HG03039 (cell line): ENCODE measurements around the gene SERTAD2.

Experiments
- ATAC-seq: cut with Tn5 transposase; IDR thresholded peaks from one replicate; pipeline ENCODE4 v1.9.1; 2021; ENCODE audit warnings: mild to moderate bottlenecking, moderate library complexity; ENCODE audit not compliant: unreplicated experiment

Gene SERTAD2

DNA sequence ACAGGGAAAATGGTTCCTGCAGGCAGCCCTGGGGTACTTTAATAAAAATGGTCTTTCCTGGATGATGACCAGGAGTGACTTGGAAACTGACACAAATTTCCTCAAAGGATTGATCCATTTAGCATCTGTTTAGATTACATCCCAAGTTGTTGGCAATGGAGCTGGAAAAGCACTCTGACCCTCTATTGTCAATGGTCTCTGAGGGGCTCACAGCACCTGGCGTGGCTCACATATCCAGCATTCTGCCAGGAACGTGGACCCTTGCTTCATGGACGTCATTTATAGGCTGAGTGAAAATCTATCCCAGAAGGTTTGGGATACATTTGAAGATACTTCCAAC, 43.8 kb downstream of the SERTAD2 start:
- no peak for ATAC-seq

DNA sequence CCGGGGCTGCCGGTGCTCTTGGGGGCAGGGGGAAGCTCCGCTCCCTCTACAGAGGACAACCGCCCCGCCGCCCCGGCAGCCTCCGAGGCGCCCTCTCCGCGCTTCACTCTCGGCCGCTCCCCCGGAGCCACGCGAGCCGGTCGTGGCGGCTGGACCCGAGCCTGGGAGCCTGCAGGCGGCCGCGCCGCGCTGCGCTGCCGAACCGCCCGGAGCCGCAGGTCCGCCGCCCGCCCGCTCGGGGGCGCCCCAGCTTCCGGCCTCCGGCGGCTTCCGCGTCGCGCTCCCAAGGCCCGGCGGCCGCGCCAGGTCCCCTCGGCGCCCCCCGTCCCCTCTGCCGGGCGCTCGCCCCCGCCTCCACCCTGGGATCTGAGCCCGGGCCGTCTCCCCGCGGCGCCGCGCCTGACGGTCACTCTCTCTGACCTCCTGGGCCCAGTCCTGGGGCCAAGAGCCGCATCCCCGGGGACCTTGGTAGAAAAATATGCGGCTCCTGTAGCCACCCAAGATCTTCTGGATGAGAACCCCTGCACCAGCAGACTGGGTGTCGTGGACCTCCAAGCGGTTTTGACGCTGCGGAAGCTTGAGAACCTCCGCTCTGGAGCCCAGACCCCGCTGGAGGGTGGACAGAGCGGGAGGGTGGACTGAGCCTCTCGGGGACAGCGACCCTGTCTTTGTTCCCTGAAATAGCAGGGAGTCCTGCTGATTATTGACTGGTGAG, 44.3 kb downstream of the SERTAD2 start:
- no peak for ATAC-seq

DNA sequence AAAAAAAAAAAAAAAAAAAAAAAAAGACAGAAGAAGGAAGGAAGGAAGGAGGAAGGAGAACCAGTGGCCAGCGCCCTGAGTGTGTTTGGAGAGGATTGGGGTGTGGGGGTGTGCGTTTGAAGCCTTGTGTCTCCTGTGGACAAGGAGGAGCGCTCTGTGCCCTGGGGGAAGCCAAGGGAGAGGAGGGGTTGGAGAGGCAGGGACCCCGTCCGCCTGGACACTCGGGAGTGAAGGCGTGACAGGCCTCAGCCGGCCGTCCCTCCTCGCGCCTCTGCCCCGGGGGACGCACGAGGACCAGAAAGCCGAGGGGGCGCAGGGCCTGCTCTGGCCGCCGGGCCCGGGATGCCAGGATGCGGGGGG, 44.9 kb downstream of the SERTAD2 start:
- ATAC-seq = no peak

DNA sequence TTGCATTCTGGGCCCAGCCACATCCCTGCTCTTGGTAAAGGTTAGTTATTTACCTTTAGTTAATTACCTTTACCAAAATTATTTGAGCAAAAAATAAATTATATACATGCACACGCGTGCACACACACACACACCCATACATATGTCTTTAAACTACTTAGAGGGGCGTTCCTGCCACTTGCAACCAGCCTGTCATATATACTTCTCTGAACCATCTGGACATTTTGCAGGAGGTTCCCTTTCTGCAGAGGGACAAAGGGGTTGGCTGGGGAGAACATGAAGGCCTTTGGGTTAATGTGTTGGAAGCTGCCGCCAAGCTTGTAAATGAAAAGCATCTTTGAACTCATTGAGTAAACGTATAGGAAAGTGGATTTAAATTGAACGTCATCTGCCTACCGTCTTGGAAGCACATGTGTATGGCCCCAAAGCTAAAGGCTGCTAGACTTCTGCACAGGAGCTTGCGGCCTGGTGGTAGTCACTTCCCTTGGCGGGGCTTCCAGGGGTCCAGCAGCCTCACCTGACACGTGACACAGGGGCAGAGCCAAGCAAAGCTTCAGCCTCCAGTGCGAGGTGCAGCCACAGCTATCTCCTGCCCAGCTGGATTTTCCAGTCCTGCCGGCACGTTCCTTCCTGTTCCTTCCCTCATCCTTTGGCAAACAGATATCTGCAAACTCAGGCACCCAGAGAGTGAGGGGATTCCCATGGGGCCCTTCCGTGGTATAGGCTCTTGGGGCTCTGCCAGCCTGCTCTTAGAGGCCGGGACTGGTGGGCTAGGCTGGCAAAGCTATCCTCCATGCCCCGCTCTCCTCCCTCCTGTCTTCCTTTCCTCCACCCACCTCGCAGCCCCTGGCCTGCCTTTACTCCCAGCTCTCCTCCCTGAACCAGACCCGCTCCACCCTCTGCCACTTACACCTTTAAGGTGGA, 46.1 kb downstream of the SERTAD2 start:
- no peak for ATAC-seq

DNA sequence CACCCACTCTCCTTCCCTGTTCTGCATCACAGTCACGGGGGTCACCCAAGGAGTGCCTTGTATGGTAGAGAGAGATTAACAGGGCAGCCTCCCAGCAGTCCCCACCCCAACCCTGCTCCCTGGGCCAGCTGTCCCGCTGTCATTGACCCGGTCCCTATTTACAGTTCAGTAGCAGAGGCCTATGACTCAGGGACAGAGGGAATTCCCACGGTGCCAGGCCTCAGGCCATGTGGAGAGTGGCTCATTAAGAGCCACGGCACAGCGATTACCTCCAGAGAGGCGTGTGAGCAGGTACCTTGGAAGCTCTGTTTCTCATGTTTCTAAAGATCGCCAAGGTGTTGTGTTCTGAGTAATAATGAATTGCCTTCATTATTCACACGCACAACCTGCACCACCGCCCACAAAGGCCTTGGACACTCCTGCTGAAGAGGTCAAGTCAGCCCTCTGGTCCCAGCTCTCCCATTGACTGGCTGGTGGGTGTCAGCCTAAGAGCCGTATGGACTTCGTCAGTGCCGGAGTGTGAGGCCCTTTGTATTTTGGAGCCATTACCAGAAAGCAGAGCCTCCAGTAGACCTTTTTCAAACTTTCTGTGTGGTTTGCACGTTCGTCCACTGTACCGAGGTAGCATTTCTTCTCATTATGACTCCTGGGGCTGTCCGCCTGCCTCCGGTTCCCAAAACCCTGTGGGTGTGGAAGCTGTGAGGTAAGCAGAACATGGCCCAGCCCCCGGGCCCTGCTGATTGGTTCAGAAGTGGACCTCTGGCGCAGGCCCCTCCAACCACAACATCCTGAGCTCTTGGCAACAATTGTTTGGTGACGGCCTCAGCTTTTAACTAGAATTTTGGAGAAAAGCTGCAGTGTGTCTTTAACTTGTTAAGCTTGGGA, 47.0 kb downstream of the SERTAD2 start:
- ATAC-seq = peak; percentile 74

DNA sequence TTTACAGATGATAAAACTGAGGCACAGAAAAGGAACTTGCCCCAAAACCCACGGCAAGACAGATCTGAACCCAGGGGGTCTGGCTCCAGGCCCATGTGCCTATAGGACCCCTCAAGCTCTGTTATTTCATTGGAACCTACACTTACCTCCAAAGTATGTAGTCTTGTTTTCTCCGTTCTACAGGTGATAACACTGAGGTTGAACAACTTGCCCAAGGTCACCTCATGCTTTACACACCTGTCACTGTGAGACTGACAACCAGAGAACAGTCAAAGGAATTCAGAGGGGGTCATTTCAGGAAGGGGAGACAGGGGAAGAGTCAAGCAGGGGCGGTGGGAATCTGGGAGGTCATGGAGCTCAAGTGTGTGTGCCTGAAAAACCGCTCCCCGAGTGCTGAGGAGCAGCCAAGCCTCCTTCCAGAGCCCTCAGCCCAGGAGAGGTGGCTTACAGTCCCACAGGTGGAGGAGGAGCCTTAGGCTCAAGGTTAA, 47.7 kb downstream of the SERTAD2 start:
- ATAC-seq = no peak

DNA sequence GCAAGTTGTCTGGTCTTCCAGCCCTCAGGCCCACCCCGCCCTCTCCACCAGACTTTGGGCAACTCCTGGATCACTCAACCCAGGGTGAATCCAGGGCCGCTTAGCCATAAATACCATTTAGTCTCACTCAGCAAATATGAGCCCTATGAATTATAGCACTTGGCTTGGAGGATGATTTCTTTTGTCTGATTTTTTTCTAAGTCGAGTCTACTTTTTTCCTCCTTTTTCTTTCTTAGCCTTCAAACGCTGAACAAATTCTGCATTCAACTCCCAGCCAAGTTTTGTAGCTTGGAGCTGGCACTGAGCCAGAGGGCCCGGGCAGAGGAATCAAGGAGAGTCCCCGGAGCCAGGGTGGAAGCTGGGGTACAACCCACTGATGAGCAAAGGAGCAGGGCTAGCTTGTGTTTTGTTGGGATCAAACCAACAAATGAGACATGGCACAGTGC, 48.7 kb downstream of the SERTAD2 start:
- ATAC-seq = no peak

DNA sequence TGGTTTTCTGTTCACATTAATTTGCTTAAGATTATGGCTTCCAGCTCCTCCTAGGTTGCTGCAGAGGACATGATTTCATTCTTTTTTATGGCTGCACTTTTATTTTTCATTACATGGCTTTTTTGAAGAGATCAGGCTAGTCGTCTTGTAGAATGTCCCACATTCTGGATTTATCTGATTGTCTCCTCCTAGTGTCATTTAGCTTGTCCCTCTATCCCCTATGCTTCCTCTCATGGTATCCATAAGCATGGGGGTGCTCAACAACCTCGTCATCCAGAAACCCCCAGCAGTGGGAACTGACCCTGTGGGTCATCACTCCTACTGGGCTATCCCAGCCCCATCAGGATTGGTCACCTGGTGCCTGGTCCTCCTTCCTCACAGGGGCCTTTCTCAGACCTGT, 49.6 kb downstream of the SERTAD2 start:
- ATAC-seq = no peak

DNA sequence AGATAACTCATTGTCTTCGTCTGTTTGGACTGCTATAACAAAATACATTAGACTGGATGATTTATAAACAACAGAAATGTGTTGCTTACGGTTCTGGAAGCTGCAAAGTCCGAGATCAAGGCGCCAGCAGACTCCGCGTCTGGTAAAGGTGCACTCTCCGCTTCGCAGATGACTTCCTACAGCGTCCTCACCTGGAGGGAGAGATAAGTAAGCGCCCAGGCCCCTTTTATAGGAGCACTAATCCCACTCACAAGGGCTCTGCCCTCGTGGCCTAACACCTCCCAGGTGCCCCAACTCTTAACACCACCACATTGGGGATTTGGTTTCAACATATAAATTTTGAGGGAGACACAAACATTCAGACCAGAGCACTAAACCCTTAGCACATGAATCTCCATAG, 51.3 kb downstream of the SERTAD2 start:
- ATAC-seq = no peak

DNA sequence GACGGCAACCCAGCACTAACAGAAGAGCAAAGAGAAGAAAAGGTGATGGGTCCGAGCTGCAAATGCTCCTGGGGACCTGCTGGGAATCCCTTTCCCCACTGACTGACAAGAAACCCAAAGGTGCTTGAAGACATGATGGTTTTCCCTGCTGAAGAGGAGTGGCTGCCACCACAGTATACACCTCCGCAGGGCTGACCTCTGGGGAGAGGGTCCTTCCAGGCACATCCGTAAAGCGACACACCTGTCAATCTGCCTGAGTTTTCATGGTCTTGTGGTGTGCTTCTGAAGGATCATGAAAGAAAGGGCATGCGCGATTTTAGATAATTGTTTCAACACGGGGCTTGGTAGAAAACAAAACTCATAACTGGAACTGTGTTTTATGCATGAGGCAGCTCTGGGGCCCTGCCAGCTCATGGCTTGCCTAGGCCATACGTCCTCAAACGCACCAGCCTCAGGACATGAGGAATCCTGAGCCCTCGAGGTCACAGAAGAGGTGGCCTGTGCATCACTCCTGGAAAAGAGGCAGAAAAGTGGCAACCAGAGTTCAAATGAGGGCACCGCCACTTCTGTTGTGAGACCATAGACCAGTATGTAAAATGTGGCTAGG, 51.8 kb downstream of the SERTAD2 start:
- no peak for ATAC-seq

DNA sequence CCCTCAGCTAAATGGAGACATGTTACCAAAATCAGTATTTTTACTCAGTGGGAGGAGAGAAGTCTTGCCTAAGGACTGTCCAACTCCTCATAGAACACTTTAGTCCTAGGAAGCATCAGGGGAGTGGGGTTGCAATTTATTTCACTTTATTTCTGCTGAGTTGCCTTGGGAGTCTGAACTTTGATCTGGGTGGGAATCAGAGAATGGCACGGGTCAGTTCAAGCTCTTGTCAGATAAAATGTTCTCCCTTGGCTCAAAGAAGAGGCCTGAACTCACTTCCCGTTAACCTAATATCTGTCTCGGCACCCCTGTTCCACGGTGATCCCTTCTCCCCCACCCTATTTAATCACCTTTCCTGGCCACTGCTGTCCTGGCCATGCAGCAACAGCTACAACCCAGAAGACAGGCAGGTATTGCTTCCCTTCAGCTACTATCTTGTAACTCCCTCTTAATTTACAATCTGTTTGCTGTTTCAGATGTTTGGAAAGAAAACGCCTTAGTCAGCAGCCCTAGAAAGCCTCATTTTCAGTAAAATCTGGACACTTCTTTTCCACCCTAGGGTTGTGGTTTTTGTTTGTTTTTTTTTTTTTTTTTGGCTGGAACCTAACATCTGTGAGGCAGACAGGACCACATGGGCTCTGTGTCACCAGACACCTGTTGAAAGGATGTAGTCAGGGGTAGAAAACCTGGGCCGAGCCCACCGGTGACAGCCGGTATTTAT, 52.5 kb downstream of the SERTAD2 start:
- ATAC-seq = no peak

DNA sequence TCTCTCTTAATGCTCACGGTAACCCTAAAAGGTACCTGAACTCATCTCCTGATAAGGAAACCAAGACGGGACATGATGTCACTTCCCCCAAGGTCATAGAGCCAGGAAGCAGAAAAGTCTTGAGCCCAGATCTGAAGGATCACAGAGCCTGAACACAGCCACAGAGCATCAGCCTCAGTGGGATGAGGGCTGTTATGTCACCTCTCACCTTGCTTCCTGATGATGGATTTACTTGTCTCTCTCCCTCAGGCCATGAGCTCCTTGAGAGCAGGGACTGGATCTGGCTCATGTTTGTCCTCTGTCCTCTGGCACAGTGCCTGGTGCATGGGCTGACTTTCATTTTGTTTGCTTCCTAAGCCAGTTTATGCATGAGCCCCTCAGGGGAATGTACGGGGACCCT, 54.2 kb downstream of the SERTAD2 start:
- no peak for ATAC-seq

DNA sequence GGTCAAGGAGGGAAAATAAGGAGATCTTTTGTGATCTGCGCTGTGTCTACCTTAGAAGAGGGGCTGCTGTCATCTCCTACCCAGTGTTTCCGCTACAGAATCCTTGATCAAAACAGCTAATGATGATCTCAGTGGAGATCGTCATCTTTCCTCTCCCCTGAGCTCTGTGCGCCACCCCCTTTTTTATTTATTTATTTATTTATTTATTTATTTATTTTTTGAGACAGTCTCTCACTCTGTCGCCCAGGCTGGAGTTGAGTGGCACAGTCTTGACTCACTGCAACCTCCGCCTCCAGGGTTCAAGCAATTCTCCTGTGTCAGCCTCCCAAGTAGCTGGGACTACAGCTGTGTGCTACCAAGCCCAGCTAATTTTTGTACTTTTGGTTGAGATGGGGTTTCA, 55.5 kb downstream of the SERTAD2 start:
- no peak for ATAC-seq

DNA sequence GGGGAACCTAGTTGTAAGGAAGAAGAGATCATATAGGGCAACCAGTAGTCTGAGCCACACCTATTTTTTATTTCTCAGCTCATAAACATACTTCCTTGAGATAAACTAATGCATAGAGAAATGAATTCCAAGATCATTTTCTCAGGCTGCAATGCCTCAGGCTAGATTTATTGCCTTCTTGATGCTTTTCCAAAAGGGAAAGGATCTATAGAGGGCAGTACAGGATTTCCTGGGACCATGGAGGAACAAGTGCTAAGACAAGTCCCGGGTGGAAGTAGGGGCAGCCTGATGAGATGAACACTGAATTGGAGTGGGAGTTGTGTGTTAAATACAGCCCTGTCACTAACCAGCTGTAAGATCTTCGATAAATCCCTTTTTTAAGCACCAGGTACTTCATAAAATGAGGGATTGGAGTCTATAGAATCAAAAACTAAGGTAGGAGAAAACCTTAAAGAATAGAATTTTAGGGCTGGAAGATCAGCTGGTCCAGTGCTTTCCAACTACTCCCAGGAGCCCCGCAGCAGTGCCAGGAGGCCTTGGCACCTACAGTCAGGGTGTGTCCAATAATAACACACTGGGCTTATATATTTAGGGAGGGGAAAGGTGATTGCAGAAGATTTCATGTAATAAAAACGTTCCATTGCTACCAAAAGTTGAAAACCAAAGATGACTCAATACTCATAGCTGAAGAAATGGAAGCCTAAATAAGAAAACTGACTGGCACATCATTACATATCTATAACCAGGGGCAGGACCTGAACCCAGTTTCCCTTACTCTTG, 58.1 kb downstream of the SERTAD2 start:
- ATAC-seq = no peak

DNA sequence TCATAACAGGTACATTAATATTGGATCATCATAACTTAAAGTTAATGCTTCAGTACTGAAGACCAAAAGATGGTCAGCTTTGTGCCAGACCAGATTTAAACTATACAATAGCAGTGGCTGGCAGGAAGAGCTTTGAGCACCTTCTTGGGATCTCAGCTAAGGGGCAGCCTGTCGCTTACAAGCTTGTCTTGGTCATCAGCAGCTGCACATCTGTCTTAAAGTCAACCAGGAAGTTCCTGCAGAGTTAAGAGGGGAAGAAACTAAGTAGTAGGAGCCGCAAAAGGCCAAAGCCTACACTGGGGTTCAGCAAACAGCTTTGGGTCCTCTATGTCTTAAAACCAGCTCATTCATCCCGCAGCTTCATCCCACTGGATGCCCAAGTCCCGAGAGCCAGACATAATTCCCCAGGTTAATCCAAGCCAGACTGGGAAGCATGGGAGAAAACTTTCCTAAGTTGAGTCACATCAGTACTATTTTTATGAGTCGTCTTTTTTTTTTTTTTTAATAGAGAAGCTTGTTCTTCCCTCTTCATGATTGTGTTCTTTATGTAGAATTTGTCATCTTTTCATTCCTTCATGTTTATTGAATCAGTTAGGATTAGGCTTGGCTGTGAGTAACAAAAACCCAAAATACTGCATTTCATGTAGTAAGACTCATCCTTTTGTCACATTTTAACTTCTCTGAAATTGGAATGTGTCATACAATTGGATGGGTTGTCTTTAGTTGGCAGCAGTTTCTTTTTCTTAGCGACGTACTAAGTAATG, 59.3 kb downstream of the SERTAD2 start:
- no peak for ATAC-seq

DNA sequence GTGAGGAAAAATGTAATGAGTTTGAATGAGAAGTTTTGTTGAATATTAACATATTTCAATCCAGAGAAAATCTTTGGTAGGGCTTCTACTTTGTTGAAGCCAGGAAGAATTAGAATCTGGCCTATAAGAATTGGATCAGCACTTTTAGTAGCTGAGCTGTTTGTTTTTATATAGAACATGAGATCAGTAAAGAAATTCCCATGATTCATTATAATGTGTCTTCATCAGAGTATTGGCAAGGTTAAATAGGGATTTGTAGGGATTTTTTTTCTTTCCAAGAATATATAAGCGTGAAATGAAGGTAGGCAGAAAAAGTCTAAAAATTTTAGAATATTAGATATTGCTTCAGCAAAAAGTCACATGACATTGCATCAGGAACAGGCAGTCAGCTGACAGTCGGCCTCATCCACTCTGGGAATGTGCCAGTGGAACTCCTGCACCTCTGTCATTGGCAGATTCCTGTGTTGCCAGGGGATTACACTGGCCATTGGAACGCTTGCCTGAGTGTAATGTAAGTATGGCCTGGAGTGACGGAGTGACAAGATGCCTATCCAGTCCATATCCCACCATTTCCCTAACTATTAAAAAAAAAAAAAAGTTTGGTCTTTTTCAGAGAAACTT, 60.6 kb downstream of the SERTAD2 start:
- ATAC-seq = no peak

DNA sequence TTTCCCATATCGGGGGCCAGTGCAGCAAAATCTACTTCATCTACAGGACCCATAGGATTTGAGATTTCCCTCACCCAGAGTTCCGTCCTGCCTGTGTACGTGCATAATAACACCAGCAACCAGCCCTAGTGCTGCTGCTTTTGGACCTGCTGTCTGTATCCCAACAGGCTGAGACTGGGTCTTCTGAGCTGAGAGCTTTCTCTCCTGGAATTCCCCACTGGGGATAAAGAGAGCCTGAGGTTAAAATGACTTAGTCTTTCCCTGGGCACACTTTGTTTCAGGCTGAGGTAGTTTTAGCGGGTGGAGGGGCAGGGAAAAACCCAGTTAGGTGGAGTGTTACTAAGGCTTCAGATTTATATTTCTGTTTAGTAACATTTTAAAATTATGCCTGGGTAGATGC, 62.5 kb downstream of the SERTAD2 start:
- no peak for ATAC-seq

DNA sequence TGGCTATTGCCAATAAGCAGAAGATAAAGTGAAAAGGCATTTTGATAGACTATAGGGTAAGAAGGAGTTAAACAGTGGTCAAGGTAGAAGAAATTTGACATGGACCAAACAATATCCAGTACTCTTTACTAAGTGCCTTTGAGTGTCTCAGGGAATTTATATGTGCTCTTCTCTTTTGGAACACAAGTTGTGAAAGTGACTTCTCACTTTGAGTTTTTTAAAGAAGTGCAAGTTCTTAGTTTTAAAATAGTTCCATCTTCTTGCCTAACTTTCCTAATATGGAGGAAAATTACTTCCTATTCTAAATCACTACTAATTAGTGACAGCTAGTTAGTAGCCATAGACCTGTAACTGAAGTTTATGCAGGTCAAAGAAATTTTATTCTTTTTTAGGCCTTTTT, 66.2 kb downstream of the SERTAD2 start:
- ATAC-seq = no peak
